CMK (cell line): ENCODE results near the gene BRF1.

Experiments used
- DNase-seq: peaks from one replicate; pipeline ENCODE4 v3.0.0-alpha.2; 2010; ENCODE audit warnings: low read depth

Gene BRF1

GRCh38 chr14:105210266-105211025, 90.4 kb downstream of the BRF1 start:
- no peak for DNase-seq

- no peak for DNase-seq
Measured at GRCh38 chr14:105209646-105210045, 91.2 kb downstream of the BRF1 start.

DNA sequence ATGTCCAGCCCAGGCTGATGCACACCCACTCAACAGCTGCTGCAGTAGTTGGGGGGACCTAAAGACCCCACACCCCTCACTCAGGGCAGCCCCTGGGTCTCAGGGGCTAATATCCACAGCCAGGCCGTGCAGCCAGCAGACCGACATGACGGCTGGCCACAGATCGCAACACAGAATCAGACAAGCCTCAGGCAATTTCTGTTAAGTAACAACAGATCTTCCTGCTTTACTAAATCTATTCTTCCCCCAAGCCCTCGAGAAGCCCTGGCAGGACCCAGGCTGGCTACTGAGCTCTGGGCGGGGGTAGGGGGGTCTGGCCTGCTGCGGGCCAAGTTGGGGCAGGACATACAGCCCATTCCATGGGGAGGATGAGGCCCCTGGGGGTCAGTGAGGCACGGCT, 91.7 kb downstream of the BRF1 start:
- no peak for DNase-seq

DNA sequence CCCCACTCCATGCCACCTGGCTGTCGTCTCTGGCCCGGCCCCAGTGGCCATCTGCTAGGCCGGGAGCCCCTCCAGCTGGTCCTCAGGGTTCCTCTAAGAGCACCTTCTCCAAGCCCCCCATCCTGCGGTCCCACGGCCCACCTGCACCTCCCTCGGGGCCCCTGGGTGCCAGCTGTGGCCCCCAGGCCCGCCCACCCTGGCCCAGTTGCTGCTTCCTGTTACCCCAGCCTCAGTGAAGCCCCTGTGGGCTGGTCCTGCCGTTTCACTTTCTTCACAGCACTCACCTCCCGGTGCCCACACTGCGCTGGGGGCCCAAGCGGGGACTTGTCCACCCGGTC, 92.1 kb downstream of the BRF1 start:
- no peak for DNase-seq

DNA sequence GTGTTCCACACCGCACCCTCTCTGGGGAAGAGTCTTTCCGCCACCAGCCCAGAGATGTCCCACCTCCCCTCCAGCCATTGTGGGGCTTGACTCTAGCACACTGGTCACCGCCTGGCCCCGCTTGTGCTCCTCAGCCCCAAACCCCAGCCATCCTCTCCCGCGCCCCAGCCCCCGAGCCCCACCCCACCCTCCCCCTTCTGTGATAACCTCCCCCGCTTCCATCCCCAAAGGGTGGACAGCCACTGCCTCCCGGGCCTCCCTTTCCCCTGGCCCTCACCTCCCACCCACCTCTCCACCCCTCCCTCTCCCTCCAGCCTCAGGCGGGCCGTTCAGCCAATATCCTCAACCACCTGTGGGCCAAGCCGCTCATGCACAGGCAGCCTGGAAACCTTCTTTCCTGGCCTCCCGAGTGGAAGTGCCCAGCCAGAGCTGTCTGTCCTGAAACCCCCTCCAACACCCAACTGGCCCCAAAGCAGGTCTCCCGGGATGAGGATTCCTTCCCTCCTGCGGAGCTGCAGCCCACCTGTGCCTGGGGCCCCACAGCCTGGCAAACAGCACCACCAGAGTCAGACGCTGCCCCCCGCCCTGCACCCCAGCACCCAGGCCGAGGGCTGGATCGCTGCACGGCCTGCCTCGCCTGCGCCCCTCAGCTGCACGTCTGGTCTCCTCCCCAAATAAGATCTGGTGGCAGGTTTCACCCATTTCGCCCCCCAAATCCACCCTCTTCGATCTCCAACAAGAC, 92.6 kb downstream of the BRF1 start:
- DNase-seq: no peak

DNA sequence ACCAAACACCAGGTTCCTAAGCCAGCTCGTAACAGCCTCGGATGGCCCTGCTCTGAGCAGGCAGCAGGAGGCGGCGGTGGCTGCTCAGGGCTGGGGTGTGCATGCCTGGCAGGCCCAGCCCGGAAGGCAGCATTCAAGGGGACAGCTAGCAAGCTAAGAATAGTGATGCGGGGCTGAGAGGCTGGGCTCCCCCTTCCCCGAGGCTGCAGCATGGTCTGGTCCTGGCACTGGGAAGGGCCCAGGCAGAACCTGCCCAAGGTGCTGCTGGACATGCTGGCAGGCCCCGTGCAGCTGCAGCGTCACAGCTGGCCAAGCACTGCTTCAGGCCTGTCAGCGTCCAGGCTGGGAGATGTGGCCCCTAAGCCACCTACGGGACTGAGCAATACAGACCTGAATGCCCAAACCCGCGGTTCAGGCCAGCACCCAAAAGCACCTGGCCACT, 93.3 kb downstream of the BRF1 start:
- DNase-seq: no peak

DNA sequence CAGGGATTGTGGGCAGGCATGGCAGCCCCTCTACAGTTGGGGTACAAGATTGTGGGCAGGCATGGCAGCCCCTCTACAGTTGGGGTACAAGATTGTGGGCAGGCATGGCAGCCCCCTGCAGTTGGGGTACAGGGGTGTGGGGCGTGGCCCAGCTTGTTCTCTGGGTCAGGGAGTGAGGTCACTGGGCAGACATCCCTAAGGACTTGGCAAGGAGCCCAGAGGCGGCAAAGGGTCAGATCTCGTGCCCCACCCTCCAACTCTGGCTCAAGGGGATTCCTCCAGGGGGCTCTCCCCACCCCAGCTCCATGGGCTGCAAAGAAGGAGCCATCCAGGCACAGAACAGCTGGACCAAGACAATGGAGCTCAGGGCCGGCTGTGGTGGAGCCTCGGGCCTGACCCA, 93.9 kb downstream of the BRF1 start:
- no peak for DNase-seq

DNA sequence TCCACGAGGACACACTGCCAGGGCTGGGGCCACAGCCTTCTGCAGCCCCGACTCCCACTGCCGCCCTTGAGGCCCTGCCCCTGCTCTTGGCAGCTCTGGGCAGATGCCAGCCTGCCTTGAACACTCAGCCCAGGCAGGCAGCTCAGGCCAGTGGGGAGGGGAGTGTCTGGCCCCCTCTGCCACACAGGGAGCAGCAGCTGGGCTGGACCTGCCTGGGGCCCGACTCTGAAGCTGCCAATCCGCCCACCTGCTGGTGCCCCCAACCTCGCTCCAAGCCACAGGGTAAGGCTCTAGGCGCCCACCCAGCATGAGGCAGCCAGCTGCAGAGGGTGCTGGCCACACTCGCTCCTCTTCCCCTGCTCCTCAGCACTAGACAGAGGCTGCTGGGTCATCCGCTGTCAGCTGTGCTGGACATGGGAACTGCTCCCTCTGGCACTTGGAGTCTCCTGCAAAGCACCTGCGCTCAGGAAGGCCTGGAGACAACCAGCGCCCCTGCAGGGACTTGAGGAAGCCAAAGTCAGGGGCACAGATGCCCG, 95.1 kb downstream of the BRF1 start:
- no peak for DNase-seq

- no peak for DNase-seq
Measured at GRCh38 chr14:105204931-105205672, 95.7 kb downstream of the BRF1 start.

GRCh38 chr14:105204206-105204930, 96.4 kb downstream of the BRF1 start:
- DNase-seq: no peak

GRCh38 chr14:105203701-105204100, 97.1 kb downstream of the BRF1 start:
- DNase-seq: no peak

DNA sequence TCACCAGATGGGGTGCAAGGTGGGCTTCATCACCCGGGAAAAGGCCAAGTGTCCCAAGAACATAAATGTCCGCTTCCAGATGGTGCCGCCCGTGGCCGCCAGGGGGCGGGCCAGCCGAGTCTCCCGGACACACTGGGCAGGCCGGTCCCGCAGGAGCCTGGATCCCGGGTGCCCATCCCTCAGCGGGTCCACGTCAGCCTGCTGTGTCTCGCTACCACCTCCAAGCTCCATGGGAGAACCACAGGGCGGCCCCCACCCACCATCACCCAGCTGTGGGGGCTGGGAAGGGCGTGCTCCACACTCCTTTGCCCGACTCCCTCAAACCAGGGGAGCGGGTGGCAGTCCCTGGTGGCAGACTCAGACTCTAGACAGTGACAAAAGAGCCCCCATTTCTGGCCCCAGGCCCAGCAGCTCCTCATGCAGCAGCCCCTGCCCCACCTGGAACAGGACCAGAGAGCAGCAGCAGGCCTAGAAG, 97.7 kb downstream of the BRF1 start:
- DNase-seq: no peak

DNA sequence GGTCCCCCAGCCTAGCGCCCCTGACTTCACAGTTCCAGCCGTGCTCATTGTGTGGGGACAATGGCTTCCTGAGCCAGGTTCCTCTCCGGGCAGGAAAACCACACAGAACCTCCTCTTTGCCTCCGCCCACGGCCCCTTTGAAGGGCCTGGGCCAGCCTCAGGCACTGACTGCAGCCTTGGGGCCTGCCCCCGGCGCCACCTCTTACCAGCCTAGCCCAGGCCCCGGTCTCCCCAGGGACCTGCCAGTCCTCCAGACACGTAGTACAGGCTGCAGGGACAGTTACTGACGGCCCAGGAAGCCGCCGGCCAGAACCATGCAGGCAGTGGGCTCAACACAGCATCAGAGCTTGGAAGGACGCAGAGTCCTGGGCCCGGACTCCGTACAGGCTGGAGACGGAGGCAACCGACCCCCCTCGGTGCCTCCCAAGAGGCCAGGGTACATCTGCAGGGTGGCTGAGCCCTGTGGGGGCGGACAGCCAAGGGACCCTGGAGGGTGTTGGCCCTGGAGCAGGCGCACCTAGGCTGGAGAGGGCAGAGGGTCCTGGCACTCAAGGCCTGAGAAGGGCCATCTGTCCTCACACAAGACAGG, 98.8 kb downstream of the BRF1 start:
- DNase-seq: no peak

DNA sequence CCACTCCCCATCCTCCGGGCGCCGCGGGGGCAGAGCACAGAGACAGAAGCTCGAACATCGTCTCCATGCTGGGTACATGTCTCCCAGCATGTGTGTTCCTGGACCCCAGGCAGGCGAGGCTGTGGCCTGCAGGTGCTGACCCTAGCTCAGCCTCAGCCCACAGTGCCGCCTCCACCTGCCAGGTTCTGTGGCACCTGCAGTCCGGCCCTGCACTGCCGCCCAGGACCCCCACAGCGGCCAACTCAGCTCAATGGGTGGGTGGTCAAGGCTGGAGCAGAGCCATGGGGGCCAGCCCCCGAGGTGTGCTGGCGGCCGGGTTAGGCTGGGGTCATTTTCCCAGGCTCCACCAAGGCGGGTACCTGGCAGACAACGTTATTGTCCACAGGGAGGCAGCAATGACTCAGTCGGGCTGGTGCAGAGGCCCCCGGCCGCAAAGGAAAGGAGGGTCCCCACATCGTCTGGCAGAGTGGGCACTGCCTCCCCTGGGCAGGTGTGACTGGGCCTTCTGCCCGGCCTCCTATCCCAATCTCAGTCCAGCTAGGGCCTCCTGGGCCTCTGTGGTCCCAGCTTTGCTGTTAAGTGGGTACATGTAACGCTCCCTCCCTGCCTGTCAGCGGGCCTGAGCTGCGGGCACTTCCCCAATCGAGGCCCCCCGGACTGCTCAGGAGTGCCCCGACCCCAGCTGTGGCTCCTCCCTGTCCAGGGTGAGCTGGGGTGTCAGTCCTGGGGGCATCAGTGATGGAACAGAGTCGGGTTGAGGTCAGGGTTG, 99.5 kb downstream of the BRF1 start:
- DNase-seq: no peak

DNA sequence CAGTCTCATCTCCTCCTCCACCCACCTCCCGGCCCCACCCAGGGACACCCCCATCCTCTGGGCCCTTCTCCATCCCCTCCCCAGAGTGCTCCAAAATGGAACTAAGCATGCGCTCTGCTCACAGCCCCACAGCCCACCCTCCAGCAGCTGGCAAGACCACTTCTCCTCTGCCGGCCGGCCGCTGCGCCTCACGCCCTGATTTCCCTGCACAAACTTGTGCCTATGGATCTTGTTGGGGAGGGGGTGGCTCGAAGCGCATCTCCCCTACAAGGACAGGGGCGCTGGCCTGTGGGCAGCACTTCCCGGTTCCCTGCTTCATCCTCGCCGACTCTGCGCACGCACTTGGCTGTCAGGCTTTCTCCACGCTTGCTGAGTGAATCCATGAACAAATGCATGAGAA, 100.2 kb downstream of the BRF1 start:
- DNase-seq: no peak

DNA sequence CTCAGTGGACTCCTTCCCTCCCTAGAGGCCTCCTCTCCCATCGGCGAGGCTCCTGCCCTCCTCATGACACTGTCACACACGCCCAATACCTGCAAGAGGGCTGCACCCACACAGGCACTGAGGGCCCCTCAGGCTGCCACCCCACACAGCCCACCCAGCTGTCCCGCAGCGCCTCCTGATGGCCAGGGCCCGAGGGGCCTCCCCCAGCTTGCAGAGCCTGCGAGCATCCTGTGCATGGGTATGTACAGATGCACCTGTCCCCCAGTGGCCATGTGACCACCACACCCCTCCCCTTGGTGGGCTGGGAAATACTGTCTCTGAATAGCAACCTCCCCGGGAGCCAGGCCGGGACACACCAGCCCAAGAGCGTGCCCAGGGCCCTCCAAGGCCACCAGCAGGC, 100.7 kb downstream of the BRF1 start:
- DNase-seq: no peak

GRCh38 chr14:105199093-105199492, 101.7 kb downstream of the BRF1 start:
- no peak for DNase-seq

- no peak for DNase-seq
Measured at GRCh38 chr14:105198588-105198987, 102.2 kb downstream of the BRF1 start.

DNA sequence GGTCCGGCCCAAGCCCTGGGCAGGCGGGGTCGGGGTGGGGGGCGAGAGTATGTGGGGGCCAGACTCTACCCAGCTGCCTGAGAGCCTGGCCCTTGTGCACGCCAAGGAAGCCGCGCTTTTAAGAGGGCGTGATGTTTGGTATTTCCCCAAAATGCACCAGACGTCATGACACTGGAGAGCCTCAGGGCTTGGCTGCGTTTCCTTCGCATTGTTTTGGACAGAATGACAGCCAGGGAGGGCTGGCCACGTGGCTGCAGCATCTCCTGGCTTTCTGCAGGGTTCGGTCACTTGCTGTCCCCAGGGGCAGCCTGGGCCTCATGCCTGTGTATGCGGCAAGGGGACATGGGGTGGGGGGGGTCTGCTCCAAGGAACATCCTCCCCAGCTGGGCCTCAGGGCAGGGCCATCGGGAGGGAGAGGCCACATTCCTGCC, 103.6 kb downstream of the BRF1 start:
- no peak for DNase-seq

DNA sequence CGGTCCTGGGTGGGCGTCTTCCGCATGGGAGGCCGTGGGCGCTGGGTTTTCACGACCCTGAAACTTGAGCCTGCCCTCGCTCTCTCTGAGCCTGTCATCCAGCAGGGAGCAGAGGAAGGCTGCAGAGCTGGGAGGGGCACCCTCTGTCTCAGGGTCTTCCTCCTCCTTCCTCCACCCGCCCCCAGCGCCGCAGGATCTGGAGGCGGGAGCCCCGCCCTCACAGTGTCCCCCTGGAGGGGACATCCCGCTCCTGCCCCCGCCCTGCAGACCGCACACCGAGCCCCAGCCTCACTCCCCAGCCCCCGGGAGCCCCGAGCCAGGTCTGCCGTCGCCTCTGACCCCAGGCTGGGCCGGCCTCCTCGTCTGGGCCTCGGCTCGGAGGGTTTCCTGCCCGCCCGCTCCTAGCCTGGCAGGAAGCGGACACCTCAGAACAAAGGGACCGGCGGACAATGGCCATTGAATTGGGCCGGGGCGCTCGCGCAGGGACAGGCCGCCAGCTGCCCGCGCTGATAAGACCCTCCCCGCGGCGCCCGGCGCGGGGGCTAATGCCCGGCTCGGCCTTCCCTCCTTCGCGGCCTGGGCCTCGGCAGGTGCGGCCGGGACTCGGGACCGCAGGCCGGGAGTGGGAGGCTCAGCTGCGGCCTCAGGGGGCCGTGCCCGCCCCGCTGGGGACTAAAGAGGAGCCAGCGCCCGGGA, 104.4 kb downstream of the BRF1 start:
- DNase-seq: no peak
